Daoy (cell line): ENCODE measurements around the gene CC2D1B. TPM values are rescaled to one million over a fixed set of nuclear protein-coding genes. Genes with fewer than 3 reads are reported as not detected.
"Not testable (repeated sequence)": the region's sequence is repeated elsewhere in the genome, so short reads cannot be mapped to it uniquely, and the experiment has no call there.

ENCODE experiments used
- DNase-seq: peaks from one replicate; pipeline ENCODE4 v3.0.0-alpha.2; 2015; ENCODE audit warnings: low read depth
- total RNA-seq: library from RNA; depleted of rRNA; stranded (reverse); fragments of >200 nt; shearing (Covaris generic); gene quantifications from 2 replicates; pipeline ENCODE4 v1.2.3, GENCODE V29; 2014; rRNA removed

Gene CC2D1B
- 23.4 and 25.2 TPM in 2 replicates for total RNA-seq

GRCh38 chr1:52365746-52366516 is at the start of gene CC2D1B:
TSS of gene CC2D1B (minus strand) at chr1:52366205. CDS start at chr1:52364620, 1,585 bp downstream.
- peak; percentile 100 for DNase-seq

- DNase-seq: no peak
Observed at GRCh38 chr1:52414942-52415341, 48.9 kb upstream of the CC2D1B start.

- DNase-seq: no peak
Observed at GRCh38 chr1:52413410-52413989, 47.5 kb upstream of the CC2D1B start.

- DNase-seq: no peak
Observed at GRCh38 chr1:52404975-52405338, 39.0 kb upstream of the CC2D1B start.

- peak; percentile 99 for DNase-seq
Observed at GRCh38 chr1:52404116-52404974, 38.3 kb upstream of the CC2D1B start, which contains the start of the genes ORC1 and PRPF38A. TSS of gene ORC1 (minus strand) at chr1:52404423. CDS start at chr1:52402223, 2,200 bp downstream. TSS of gene PRPF38A (plus strand) at chr1:52404602. CDS start at chr1:52404750, 148 bp downstream.

- peak; percentile 85 for DNase-seq
Observed at GRCh38 chr1:52403566-52404115, 37.6 kb upstream of the CC2D1B start.

- no peak for DNase-seq
Observed at GRCh38 chr1:52402860-52403240, 36.8 kb upstream of the CC2D1B start.

GRCh38 chr1:52400131-52400530 is 34.1 kb upstream of the CC2D1B start:
- DNase-seq: no peak

- no peak for DNase-seq
Observed at GRCh38 chr1:52399629-52400028, 33.6 kb upstream of the CC2D1B start.

- DNase-seq: no peak
Observed at GRCh38 chr1:52393174-52393573, 27.2 kb upstream of the CC2D1B start.

- no peak for DNase-seq
Observed at GRCh38 chr1:52386458-52386857, 20.5 kb upstream of the CC2D1B start.

- no peak for DNase-seq
Observed at GRCh38 chr1:52385376-52385775, 19.4 kb upstream of the CC2D1B start.

- DNase-seq: not testable (repeated sequence)
Observed at GRCh38 chr1:52369851-52370250, 3.8 kb upstream of the CC2D1B start.

- DNase-seq: peak; percentile 75
Observed at GRCh38 chr1:52368383-52369172, 2.6 kb upstream of the CC2D1B start.

GRCh38 chr1:52367272-52367671 is 1.3 kb upstream of the CC2D1B start:
- DNase-seq: no peak

GRCh38 chr1:52366517-52366827 is 467 bp upstream of the CC2D1B start:
- DNase-seq: no peak

- DNase-seq: peak; percentile 80
Observed at GRCh38 chr1:52365071-52365745, 797 bp downstream of the CC2D1B start.

GRCh38 chr1:52364235-52364839 is 1.7 kb downstream of the CC2D1B start:
- DNase-seq: no peak

- DNase-seq: no peak
Observed at GRCh38 chr1:52360595-52360968, 5.4 kb downstream of the CC2D1B start.
